ENCODE data around the gene ANXA2.

DNA sequence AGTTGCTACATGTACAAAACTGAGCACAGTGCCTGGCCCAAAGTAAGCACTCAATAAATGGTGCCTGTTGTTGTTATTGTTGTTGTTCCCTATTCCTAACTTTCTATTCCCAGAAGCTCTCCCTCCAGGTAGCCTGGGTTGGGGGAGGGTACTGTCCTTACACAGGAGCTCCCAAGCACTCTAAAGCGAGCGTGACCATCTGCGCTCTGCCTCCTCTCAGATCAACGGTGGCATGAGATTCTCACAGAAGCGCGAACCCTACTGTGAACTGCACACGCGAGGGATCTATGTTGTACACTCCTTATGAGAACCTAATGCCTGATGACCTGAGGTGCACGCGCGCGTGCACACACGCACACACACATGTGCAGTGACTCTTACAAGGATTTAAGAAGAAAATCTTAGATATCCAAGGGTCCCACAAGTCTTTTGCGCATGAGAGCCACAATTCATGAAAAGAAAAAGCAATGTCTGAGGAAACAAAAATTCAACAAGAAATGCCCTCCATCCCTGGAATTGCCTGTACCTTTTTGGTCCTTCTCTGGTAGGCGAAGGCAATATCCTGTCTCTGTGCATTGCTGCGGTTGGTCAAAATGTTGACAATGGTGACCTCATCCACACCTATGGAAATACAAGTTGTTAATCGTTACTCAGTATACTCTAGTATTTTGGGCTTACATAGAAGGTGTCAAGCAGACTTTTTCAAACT is 33.7 kb downstream of the ANXA2 start:
- TF ChIP-seq POLR2A (IDR thresholded peaks at IDR 0.05) (no peak), CTCF (IDR thresholded peaks at IDR 0.05) (no peak)
